HG02678 (cell line): ENCODE results near the gene SNX32.

Source experiments
- ATAC-seq: cut with Tn5 transposase; IDR thresholded peaks from one replicate; pipeline ENCODE4 v1.9.1; 2021; ENCODE audit warnings: mild to moderate bottlenecking, moderate library complexity; ENCODE audit not compliant: unreplicated experiment

SNX32 gene

GRCh38 chr11:65865550-65866172, 31.9 kb downstream of the SNX32 start:
- ATAC-seq = no peak

DNA sequence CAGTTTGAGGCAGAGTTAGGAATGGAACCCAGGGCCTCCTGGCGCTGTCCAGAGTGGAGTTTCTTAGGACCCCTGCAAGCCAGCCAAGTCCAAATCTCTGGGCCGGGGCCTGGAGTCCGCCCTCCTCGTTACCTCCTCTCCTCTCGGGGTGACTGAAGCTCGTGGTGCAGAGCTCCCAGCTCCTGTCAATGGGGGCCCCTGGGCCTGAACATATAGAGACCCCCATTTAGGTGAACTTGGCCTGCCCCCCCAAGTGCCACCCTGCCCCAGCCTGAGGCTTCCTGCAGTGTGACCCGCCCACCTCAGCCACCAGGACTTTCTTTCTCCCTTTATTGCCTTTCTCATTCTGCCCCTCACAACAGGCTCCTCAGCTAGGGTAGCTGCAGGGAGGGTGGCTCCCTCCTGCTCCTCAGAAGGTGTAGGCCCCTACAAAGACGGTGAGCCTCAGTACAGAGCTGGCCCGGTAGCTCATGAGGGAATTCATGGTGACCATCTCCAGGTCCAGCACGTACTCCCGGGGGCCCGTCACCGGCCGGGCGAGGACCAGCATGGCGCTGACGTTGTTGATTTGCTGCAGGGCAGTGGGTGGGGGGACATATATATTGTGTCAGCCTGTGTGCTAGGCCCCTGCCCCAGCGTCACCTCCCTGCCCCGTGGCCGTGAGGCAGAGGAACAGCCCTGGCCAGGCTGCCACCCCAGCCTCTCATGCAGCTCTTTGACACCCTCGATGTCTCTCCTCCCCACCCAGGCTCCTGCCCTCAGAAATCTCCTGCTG, 32.9 kb downstream of the SNX32 start:
- ATAC-seq = no peak

- no peak for ATAC-seq
Observed at GRCh38 chr11:65867284-65868071, 33.7 kb downstream of the SNX32 start.

DNA sequence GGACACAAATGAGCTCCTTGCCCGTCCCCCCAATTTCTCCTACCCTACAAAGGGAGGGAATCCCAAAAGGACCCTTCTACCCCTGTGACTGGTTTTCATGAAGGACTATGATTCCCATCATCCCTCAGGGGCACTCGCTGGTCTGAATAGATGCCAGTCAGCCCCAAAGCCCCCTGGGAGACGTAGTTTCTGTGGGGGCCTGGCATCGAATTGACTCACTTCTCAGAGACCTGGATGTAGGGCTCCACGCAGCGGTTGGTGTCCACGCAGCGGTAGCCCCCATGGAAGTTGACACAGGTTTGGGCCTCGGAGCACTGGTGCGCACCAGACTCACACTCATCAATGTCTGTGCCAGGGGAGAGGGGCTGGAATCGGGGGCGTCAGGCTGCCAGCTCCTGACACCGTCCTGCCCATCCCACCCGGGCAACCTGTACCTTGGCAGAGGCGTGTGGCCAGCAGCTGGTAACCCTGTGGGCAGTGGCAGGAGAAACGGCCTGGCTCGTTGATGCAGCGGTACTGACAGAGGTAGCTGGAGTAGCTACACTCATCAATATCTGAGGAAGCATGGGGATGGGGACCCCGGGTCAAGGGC, 34.4 kb downstream of the SNX32 start:
- no peak for ATAC-seq

DNA sequence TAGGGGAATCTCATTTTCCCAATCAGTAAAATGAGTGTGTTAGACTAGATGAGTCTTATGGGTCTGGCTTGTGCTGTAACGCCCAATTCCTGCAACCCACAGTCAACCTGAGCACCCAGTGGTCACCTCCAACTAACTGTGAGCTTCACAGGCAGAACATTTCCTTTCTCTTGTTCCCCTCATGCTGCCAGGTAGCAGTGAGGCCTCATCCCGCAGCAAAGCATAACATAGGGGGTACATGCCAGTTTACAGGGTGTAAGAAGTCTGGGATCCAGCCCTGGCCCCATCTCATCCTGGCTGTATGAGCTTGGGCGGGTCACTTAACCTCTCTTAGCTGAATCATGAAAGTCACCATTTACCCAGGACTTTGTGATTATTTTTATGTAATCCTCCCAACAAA, 35.1 kb downstream of the SNX32 start:
- ATAC-seq = no peak

GRCh38 chr11:65869643-65870306, 36.0 kb downstream of the SNX32 start:
- no peak for ATAC-seq

- no peak for ATAC-seq
Observed at GRCh38 chr11:65870307-65870658, 36.5 kb downstream of the SNX32 start.

GRCh38 chr11:65870706-65871681, 37.2 kb downstream of the SNX32 start:
- ATAC-seq = no peak

- ATAC-seq = no peak
Observed at GRCh38 chr11:65871811-65872548, 38.2 kb downstream of the SNX32 start.

DNA sequence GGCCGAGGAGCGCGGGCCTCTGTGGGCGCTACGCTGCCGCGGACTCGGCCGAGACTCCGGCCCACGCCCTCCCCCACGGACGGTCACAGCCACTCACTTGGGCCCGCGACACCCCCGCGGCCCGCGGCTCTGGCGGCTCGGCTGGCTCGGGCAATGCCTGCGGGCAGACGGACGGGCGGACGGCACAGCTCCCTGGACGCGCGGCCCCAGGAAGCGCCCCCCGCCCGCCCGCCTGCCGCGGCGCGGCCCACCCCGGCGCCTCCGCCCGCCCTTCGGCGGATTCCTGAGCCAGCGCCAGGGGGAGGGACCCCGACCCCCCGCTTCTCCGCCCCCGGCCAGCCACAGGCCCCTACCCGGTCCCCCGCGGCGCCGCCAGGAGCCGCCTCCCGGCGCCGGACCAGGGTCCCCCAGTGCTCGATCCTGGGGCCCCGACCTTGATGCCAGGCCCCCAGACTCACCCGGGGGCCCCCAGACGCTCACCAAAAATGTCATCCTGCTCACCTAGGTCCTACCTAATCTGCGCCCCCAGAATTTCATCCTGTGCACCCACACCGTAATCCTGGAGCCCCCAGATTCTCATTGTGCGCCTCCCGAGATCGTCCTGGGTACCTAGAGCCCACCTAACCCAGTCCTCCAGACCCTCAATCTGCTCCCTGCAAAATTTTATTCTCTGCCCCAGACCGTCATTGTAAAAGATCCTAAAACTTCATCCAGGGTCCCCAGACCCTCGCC, 39.0 kb downstream of the SNX32 start, which contains the start of gene EFEMP2:
EFEMP2 (minus strand) TSS at position 215 of the 732 bp plus-strand sequence. CDS start 446 bp downstream, outside the sequence.
- no peak for ATAC-seq

DNA sequence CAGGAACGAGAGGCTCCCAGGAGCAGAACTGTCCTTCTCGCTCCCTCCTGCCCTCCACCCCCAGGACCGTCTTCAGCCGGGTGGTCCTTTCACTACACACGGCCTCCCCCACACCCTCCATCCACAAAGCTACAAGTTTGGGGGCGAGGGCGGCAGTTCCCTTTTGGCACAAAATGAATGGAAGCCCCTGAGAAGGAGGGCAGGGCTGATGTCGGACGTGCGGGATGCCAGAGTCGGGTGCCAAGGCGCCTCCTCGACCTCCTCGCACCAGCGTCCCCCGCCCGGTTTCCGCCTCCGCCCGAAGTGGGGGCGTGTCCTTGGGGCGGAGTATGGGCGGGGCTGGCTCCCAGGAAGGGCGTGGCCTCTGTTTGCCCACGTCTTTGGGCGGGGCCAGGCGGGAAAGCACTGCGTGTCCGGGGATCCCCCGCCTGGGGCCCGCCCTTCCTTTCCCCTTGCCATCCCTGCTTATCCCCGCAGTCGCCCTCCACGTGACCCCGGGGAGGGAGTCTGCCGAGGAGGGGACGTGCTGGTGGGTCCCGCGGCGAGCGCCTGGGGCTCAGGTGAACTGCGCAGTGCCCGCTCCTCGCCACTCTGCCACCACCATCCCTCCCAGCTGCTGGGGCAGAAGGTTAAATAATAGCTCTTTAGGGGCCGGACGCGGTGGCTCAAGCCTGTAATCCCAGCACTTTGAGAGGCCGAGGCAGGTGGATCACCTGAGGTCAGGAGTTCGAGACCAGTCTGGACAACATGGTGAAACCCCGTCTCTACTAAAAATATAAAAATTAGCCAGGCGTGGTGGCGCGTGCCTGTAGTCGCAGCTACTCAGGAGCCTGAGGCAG, 39.8 kb downstream of the SNX32 start:
- ATAC-seq = peak; percentile 85

GRCh38 chr11:65879617-65880016, 45.9 kb downstream of the SNX32 start, which contains the start of gene CTSW:
TSS of gene CTSW (plus strand) at chr11:65879837. CDS start at chr11:65879855, 18 bp downstream.
- no peak for ATAC-seq

DNA sequence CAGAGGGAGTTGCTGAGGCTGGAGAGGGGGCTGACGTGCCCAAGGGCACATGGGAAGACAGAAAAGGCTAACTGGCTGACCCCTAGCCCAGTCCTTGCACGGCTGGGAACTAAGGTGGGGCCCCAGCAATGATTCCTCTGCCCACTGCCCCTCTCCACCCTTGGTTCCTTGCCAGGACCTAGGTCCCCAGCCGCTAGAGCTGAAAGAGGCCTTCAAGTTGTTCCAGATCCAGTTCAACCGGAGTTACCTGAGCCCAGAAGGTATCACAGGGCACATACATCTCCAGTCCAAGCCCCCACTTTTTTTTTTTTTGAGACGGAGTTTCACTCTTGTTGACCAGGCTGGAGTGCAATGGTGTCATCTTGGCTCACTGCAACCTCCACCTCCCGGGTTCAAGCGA, 46.3 kb downstream of the SNX32 start:
- no peak for ATAC-seq

GRCh38 chr11:65880844-65881421, 47.2 kb downstream of the SNX32 start:
- no peak for ATAC-seq

- ATAC-seq = no peak
Observed at GRCh38 chr11:65882120-65883057, 48.6 kb downstream of the SNX32 start.
